Activated T-cell treated with anti-CD3 and anti-CD28 coated beads for 48 hours (primary cell): ENCODE measurements around the gene ZNF276.
"Not testable (repeated sequence)": the region's sequence is repeated elsewhere in the genome, so short reads cannot be mapped to it uniquely, and the experiment has no call there.

Source experiments
- DNase-seq: peaks from one replicate; pipeline ENCODE4 v3.0.0-alpha.2; 2020; ENCODE audit warnings: low read depth

The ZNF276 gene

DNA sequence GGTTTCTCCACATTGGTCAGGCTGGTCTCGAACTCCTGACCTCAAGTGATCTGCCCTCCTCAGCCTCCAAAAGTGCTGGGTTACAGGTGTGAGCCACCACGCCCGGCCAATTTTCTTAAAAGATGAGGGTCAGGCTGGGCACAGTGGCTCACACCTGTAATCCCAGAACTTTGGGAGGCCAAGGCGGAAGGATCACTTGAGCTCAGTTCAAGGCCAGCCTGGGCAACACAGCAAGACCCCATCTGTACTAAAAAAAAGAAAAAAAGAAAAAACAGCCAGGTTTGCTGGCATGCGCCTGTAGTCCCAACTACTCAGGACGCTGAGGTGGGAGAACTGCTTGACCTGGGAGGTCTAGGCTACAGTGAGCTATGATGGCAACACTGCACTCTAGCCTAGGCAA, 62.6 kb downstream of the ZNF276 start:
- not testable (repeated sequence) for DNase-seq

DNA sequence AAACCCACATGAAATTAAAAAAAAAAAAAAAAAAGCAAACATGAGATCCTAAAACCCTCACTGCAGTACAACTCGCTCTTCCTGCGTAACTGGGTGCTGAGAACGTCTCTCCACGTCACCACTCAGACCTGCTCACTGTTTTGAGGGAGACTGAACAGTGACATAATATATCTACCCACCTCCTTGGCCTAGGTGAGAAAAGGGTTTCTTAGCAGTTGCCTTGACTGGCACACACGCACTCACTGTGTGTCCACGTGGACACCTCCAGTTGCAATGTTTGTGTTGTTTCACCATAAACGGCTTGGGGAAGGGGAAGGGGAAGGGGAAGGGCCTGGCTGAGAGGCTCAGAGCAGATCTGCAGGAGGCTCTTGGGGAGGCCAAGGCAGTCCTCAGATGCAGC, 63.1 kb downstream of the ZNF276 start:
- DNase-seq, result no peak

DNA sequence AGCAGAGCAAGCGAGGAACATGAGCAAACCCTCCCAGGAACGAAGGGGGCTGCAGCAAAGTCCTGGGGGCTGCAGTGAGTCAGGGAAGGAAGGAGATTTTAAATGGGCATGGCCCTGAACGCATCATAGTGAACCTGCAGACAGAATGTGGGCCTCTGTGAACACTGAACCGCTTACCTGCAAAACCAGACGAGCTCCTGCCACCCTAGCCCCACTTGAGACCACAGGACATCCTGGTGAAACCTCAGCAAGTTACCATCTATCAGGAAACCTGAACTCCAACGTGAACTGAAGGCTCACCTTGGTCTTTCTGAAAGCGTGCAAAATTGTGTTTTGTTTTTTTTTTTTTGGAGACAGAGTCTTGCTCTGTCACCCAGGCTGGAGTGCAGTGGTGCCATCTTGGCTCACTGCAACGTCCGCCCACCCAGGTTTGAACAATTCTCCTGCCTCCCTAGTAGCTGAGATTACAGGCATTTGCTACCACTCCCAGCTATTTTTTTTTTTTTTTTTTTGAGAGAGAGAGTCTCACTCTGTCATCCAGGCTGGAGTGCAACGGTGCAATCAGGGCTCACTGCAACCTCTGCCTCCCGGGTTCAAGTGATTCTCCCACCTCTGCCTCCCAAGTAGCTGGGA, 64.3 kb downstream of the ZNF276 start:
- DNase-seq, result no peak

DNA sequence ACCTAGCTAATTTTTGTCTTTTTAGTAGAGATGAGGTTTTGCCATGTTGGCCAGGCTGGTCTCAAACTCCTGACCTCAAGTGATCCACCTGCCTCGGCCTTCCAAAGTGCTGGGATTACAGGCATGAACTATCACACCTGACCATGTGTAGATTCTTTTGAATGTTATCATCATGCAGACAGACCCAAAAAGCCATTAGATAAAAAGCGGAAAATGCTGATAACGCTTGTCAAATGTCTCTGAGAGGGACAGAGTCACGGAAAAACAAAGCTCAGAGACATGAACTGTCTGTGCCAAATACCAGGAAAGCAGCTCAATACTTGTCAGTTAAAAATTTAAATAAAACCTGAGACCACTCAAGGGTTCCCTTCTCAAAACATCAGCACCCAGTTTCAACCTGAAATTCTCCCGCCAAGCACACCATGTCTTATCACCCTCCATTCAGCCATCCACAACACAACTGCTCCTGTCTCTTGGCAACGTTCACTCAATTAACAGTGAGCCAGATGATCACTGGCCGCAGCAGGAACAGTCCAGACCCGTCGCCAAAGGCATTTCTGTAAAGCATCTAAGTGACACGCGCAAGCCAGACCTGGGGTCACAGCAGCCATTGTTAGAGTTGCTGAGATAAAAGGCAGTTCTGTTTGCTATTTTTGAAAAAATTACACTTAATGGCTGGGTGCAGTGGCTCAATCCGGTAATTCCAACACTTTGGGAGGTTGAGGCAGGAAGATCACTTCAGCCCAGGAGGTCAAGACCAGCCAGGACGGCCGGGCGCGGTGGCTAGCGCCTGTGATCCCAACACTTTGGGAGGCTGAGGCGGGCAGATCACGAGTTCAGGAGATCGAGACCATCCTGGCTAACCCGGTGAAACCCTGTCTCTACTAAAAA, 65.4 kb downstream of the ZNF276 start:
- DNase-seq, result no peak

DNA sequence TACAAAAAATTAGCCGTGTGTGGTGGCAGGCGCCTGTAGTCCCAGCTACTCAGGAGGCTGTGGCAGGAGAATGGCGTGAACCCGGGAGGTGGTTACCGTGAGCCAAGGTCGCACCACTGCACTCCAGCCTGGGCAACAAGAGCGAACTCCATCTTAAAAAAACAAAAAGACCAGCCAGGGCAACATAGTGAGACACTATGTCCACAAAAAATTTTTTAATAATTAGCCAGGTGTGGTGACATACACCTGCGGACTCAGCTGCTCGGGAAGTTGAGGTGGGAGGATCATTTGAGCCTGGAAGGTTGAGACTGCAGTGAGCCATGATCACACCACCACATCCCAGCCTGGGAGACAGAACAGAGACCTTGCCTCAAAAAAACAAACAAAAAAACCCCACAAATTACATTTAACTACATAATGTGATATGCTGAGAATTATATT, 66.0 kb downstream of the ZNF276 start:
- no peak for DNase-seq
